Caco-2 (cell line): ENCODE results near the gene SAMD4B. TPM values are rescaled to one million over a fixed set of nuclear protein-coding genes. Genes with fewer than 3 reads are reported as not detected.

Experiments used
- BruUV-seq: library from RNA; stranded (reverse); fragments of 400-500 nt; replicated peaks from 2 replicates; lab custom pipeline; 2021; lab: Mats Ljungman, UMichigan
- CTCF ChIA-PET: fragments of 300-600 bp; sonication (Branson Sonifier 250); formaldehyde crosslinking; loops from one replicate; lab custom pipeline; 2022; ENCODE audit warnings: antibody characterized with exemption; lab: Charles Lee
- POLR2A ChIA-PET: fragments of 300-600 bp; sonication (Branson Sonifier 250); formaldehyde crosslinking; loops from one replicate; lab custom pipeline; 2022; ENCODE audit warnings: antibody characterized with exemption; lab: Charles Lee
- DNase-seq, 2 experiments: peaks; one replicate each; pipeline versions ENCODE4 v3.0.0 to v3.0.0-alpha.2; 2020 to 2022
- H3K27me3 ChIP-seq: replicated peaks from 2 replicates; pipeline ENCODE4 v1.6.0; 2011; ENCODE audit warnings: low read length; ENCODE audit not compliant: control insufficient read depth, insufficient read depth
- H3K36me3 ChIP-seq: 2 replicates; pipeline ENCODE4 v1.5.1; 2011; ENCODE audit warnings: low read length; ENCODE audit not compliant: control insufficient read depth, insufficient read depth
- H3K4me1 ChIP-seq: fragments of 250-450 bp; sonication (Bioruptor Pico); 2 replicates; pipeline ENCODE4 v1.5.1; 2020; ENCODE audit warnings: mild to moderate bottlenecking
- H3K4me3 ChIP-seq: 2 replicates; pipeline ENCODE4 v1.5.1; 2011; ENCODE audit warnings: low read depth, mild to moderate bottlenecking, control low read depth, low read length
- H3K9me3 ChIP-seq: fragments of 250-450 bp; sonication (Bioruptor Pico); 2 replicates; pipeline ENCODE4 v1.5.1; 2020; ENCODE audit warnings: mild to moderate bottlenecking, moderate library complexity
- H3K27ac Mint-ChIP-seq: one replicate; pipeline ENCODE4 v1.8.0; 2022; ENCODE audit warnings: mixed read lengths; ENCODE audit not compliant: unreplicated experiment
- H3K27me3 Mint-ChIP-seq: one replicate; pipeline ENCODE4 v1.8.0; 2022; ENCODE audit warnings: mixed read lengths; ENCODE audit not compliant: insufficient read depth, unreplicated experiment
- H3K36me3 Mint-ChIP-seq: one replicate; pipeline ENCODE4 v1.8.0; 2022; ENCODE audit warnings: mild to moderate bottlenecking, mixed read lengths; ENCODE audit not compliant: insufficient read depth, unreplicated experiment
- H3K4me1 Mint-ChIP-seq: one replicate; pipeline ENCODE4 v1.8.0; 2022; ENCODE audit warnings: low read depth, mixed read lengths; ENCODE audit not compliant: unreplicated experiment
- H3K4me3 Mint-ChIP-seq: one replicate; pipeline ENCODE4 v1.8.0; 2022; ENCODE audit warnings: mild to moderate bottlenecking, moderate library complexity, mixed read lengths; ENCODE audit not compliant: unreplicated experiment
- H3K9me3 Mint-ChIP-seq: one replicate; pipeline ENCODE4 v1.8.0; 2022; ENCODE audit warnings: mixed read lengths; ENCODE audit not compliant: unreplicated experiment
- intact Hi-C: fragments of 100-400 bp; cut with micrococcal nuclease; formaldehyde crosslinking; loops from one replicate; pipeline ENCODE4 v1.10.0; 2022; ENCODE audit not compliant: unreplicated experiment
- total RNA-seq: library from RNA; stranded (reverse); gene quantifications from 2 replicates; pipeline ENCODE4 v1.2.3, GENCODE V29; 2022
- TF ChIP-seq, protein P1 (sequence below), 2 experiments: fragments of 200-600 bp in 1 of 2; IDR thresholded peaks; 1 replicate in 1 of 2; 2 replicates in 1 of 2; pipeline versions ENCODE4 v1.5.1 to v1.8.0; 2011 to 2022; ENCODE audit warnings: antibody characterized with exemption in 1 of 2, control low read depth in 1 of 2, inconsistent platforms in 1 of 2, low read depth in 1 of 2, low read length in 1 of 2, mild to moderate bottlenecking in 1 of 2, moderate library complexity in 1 of 2; ENCODE audit not compliant: insufficient read depth in 1 of 2, severe bottlenecking in 1 of 2, unreplicated experiment in 1 of 2

The SAMD4B gene
- total RNA-seq, 1 experiment from 2014 or later, result 132 TPM

DNA sequence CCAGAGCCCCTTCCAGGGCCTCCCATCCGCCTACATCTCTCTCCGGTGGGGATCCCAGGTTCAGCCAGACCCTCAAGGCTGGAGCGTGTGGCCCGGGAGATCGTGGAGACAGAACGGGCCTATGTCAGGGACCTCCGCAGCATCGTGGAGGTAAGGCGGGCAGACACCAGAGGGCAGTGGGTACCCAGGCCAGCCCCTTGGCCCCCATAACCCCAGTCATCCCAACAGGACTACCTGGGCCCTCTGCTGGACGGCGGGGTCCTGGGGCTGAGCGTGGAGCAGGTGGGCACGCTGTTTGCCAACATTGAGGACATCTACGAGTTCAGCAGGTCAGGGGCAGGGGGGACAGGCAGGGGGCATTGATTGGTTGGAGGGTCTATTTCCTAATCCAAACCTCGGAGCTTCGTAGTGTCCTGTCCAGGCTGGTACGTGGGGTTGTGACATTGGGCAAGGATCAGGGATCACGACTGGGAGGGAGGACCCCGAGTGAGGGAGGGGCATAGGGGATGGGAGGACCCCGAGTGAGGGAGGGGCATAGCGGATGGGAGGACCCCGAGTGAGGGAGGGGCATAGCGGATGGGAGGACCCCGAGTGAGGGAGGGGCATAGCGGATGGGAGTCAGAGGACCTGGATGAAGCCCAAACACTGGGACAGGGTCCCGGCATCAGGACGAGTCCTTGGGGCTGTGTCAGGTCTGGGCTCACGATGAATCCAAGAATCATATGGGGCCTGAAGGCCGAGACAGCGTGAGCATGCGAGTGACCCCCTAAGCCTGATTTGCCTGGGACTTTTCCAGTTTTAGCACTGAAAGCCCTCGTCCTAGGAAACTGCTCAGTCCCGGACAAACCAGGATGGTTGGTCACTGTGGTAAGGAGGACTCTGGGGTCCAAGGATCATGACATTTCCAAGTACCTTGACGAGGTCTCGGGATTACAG is 73.2 kb downstream of the SAMD4B start:
- TF ChIP-seq, protein P1, sequence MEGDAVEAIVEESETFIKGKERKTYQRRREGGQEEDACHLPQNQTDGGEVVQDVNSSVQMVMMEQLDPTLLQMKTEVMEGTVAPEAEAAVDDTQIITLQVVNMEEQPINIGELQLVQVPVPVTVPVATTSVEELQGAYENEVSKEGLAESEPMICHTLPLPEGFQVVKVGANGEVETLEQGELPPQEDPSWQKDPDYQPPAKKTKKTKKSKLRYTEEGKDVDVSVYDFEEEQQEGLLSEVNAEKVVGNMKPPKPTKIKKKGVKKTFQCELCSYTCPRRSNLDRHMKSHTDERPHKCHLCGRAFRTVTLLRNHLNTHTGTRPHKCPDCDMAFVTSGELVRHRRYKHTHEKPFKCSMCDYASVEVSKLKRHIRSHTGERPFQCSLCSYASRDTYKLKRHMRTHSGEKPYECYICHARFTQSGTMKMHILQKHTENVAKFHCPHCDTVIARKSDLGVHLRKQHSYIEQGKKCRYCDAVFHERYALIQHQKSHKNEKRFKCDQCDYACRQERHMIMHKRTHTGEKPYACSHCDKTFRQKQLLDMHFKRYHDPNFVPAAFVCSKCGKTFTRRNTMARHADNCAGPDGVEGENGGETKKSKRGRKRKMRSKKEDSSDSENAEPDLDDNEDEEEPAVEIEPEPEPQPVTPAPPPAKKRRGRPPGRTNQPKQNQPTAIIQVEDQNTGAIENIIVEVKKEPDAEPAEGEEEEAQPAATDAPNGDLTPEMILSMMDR (IDR thresholded peaks at IDR 0.05; ENCODE audit: insufficient read depth in 1 of 2, low read depth in 1 of 2, low read length in 1 of 2, severe bottlenecking in 1 of 2, unreplicated experiment in 1 of 2), result no peak
- Mint-ChIP-seq H3K27me3 (peaks cover 3% of the 10 kb centered on the region), H3K27ac (no peak overlapping the region), H3K4me3 (no peak overlapping the region), H3K9me3 (no peaks in the 10 kb centered on the region), H3K36me3 (peaks cover 52% of the 10 kb centered on the region), H3K4me1 (peaks cover 29% of the 10 kb centered on the region)
- Histone ChIP-seq H3K9me3 (no peaks in the 10 kb centered on the region), H3K4me3 (no peak overlapping the region), H3K36me3 (peaks cover 3% of the 10 kb centered on the region), H3K4me1 (peaks cover 20% of the 10 kb centered on the region), H3K27me3 (no peaks in the 10 kb centered on the region)
- ChIA-PET CTCF (interaction anchor here (0.9 to 1.1 kb wide), 2 partner anchors 13 to 14 kb away, joined by 3 read pairs; no protein-coding TSS in a partner anchor), POLR2A (no interaction called here)
- no TSS peak for BruUV-seq
- intact Hi-C loops, result no loop called here
- no peak for DNase-seq

DNA sequence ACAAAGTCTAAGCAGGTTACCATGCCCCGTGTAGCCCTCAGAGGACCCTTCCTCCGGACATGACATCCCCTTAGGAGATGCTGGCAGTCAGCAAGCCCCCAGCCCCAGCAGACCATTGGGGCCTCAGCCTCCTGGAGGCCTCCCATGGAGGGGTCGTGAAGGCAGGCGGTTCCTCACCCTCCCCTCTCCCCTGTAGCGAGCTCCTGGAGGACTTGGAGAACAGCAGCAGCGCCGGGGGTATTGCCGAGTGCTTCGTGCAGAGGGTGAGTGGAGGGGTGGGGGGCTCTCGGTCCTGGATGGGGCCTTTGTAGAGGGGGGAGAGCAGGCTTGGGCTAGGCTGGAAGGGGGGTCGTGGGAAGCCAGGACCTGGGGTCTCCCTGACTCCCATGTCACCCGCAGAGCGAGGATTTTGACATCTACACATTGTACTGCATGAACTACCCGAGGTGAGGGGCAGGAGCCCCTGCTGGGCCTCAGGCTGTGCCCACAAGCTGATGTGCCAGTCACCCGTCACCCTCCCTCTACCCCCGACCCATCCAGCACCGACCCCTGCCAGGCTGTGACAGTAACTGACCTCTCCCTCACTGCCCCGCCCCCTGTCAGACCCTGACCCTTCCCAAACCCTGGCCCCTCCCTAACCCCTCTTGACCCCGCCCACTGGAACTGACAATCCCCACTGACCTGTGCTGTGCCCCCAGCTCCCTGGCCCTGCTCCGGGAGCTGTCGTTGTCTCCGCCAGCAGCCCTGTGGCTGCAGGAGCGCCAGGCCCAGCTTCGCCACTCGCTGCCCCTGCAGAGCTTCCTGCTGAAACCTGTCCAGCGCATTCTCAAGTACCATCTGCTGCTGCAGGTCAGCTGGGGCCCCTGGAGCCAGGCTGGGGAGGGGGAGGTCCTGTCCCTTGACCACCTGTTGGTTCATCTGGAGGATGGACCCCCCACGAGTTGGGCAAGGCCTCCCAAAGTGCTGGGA is 74.2 kb downstream of the SAMD4B start:
- peaks cover 19% of the 10 kb centered on the region for H3K4me1 Mint-ChIP-seq

More for the DNA sequence above, 74.2 kb downstream of the SAMD4B start:
- Histone ChIP-seq H3K4me1 (peaks cover 9% of the 10 kb centered on the region), H3K36me3 (peaks cover 3% of the 10 kb centered on the region), H3K4me3 (no peak overlapping the region), H3K9me3 (no peaks in the 10 kb centered on the region), H3K27me3 (no peaks in the 10 kb centered on the region)
- Mint-ChIP-seq H3K9me3 (no peaks in the 10 kb centered on the region), H3K27me3 (peaks cover 3% of the 10 kb centered on the region), H3K27ac (no peak overlapping the region), H3K36me3 (peaks cover 52% of the 10 kb centered on the region), H3K4me3 (no peak overlapping the region)
- CTCF ChIA-PET, result interaction anchor here (1.1 kb wide), 1 partner anchor 12 kb away, joined by 3 read pairs; no protein-coding TSS in a partner anchor
- intact Hi-C loops, result no loop called here
- DNase-seq, result no peak
- POLR2A ChIA-PET, result no interaction called here
- TF ChIP-seq, protein P1 (IDR thresholded peaks at IDR 0.05; ENCODE audit: insufficient read depth in 1 of 2, low read depth in 1 of 2, low read length in 1 of 2, severe bottlenecking in 1 of 2, unreplicated experiment in 1 of 2), result no peak
- no TSS peak for BruUV-seq
